Ishikawa (cell line): ENCODE data around the gene AFF4.

Source experiments
- CEBPB ChIP-seq: IDR thresholded peaks from 2 replicates; pipeline ENCODE4 v1.6.1; 2012
- CREB1 ChIP-seq: IDR thresholded peaks from 2 replicates; pipeline ENCODE4 v1.6.1; 2012; ENCODE audit warnings: low read depth
- EGR1 ChIP-seq: IDR thresholded peaks from 2 replicates; pipeline ENCODE4 v1.6.1; 2012
- EP300 ChIP-seq: IDR thresholded peaks from 2 replicates; pipeline ENCODE4 v1.6.1; 2012; ENCODE audit warnings: borderline replicate concordance
- FOXM1 ChIP-seq: IDR thresholded peaks from 2 replicates; pipeline ENCODE4 v1.6.1; 2012; ENCODE audit warnings: low read depth, borderline replicate concordance
- RAD21 ChIP-seq: IDR thresholded peaks from 2 replicates; pipeline ENCODE4 v1.6.1; 2012; ENCODE audit warnings: low read depth
- TAF1 ChIP-seq: IDR thresholded peaks from 2 replicates; pipeline ENCODE4 v1.6.1; 2012; ENCODE audit warnings: low read depth, mild to moderate bottlenecking
- TCF12 ChIP-seq: IDR thresholded peaks from 2 replicates; pipeline ENCODE4 v1.6.1; 2012; ENCODE audit warnings: low read depth
- TEAD4 ChIP-seq: IDR thresholded peaks from 2 replicates; pipeline ENCODE4 v1.6.1; 2012
- YY1 ChIP-seq: IDR thresholded peaks from 2 replicates; pipeline ENCODE4 v1.6.1; 2012; ENCODE audit warnings: low read depth
- TF ChIP-seq, protein P1 (sequence below): IDR thresholded peaks from 2 replicates; pipeline ENCODE4 v1.6.1; 2012
- TF ChIP-seq, protein P2 (sequence below): IDR thresholded peaks from 2 replicates; pipeline ENCODE4 v1.6.1; 2012; ENCODE audit warnings: low read depth, mild to moderate bottlenecking
- TF ChIP-seq, protein P3 (sequence below): IDR thresholded peaks from 2 replicates; pipeline ENCODE4 v1.6.1; 2012

GRCh38 chr5:132836852-132837251 lies 126.6 kb downstream of the AFF4 start:
- TF ChIP-seq, protein P1, sequence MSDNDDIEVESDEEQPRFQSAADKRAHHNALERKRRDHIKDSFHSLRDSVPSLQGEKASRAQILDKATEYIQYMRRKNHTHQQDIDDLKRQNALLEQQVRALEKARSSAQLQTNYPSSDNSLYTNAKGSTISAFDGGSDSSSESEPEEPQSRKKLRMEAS, result no peak
- TF ChIP-seq, protein P2, sequence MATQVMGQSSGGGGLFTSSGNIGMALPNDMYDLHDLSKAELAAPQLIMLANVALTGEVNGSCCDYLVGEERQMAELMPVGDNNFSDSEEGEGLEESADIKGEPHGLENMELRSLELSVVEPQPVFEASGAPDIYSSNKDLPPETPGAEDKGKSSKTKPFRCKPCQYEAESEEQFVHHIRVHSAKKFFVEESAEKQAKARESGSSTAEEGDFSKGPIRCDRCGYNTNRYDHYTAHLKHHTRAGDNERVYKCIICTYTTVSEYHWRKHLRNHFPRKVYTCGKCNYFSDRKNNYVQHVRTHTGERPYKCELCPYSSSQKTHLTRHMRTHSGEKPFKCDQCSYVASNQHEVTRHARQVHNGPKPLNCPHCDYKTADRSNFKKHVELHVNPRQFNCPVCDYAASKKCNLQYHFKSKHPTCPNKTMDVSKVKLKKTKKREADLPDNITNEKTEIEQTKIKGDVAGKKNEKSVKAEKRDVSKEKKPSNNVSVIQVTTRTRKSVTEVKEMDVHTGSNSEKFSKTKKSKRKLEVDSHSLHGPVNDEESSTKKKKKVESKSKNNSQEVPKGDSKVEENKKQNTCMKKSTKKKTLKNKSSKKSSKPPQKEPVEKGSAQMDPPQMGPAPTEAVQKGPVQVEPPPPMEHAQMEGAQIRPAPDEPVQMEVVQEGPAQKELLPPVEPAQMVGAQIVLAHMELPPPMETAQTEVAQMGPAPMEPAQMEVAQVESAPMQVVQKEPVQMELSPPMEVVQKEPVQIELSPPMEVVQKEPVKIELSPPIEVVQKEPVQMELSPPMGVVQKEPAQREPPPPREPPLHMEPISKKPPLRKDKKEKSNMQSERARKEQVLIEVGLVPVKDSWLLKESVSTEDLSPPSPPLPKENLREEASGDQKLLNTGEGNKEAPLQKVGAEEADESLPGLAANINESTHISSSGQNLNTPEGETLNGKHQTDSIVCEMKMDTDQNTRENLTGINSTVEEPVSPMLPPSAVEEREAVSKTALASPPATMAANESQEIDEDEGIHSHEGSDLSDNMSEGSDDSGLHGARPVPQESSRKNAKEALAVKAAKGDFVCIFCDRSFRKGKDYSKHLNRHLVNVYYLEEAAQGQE, result no peak
- TF ChIP-seq EP300 (no peak), EGR1 (no peak), TAF1 (no peak), CREB1 (no peak), TEAD4 (no peak), FOXM1 (no peak), TCF12 (no peak), YY1 (no peak), RAD21 (no peak), CEBPB (no peak)
- TF ChIP-seq, protein P3, sequence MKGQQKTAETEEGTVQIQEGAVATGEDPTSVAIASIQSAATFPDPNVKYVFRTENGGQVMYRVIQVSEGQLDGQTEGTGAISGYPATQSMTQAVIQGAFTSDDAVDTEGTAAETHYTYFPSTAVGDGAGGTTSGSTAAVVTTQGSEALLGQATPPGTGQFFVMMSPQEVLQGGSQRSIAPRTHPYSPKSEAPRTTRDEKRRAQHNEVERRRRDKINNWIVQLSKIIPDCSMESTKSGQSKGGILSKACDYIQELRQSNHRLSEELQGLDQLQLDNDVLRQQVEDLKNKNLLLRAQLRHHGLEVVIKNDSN, result no peak
